ENCODE results near the gene GPR27. TPM values are rescaled to one million over a fixed set of nuclear protein-coding genes. Genes with fewer than 3 reads are reported as not detected.

GPR27 gene
- total and polyA plus RNA-seq, 2 experiments from 2014 or later, result 7.8 to 11.8 TPM

DNA sequence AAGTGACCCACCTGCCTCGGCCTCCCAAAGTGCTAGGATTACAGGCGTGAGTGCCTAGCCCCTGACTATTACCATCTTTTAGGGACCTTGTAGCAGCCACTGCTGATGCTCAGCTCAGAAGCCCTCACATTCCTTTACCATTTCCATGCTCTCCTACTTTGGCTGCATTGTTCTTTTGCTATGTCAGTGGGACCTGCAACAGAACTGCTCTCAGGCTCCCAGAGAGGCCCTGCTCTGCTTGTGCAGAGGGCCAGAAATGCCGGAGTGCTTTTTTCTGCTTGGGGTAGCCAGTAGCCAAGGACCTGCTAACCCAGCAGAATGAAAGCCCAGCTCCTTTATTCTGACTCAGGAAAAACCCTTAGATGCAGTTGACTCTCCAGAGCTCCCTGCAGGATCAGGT lies 49.6 kb downstream of the GPR27 start:
- Histone ChIP-seq H3K4me3 (no peak overlapping the region), H3K79me2 (replicated peaks; ENCODE audit: insufficient read depth) (no peaks in the 10 kb centered on the region), H3K27ac (ENCODE audit: low read depth) (no peak overlapping the region), H3K36me3 (ENCODE audit: insufficient read depth) (no peaks in the 10 kb centered on the region), H4K20me1 (replicated peaks; ENCODE audit: insufficient read depth) (no peaks in the 10 kb centered on the region), H3K27me3 (ENCODE audit: insufficient read depth) (no peaks in the 10 kb centered on the region), H3K4me1 (ENCODE audit: insufficient read depth) (peaks cover 45% of the 10 kb centered on the region), H3F3A (replicated peaks; ENCODE audit: low read depth) (no peaks in the 10 kb centered on the region), H3K9me2 (ENCODE audit: insufficient read depth) (peaks cover 4% of the 10 kb centered on the region; the same call in 1 of the 2 replicates), H3K4me2 (no peak overlapping the region), H2AFZ (0 out of 2 replicates have a peak overlapping the region, but pooled peaks have one; percentile 28)
- Mint-ChIP-seq H3K27me3 (ENCODE audit: insufficient read depth, low read depth, poor library complexity) (peaks cover 7% of the 10 kb centered on the region), H3K36me3 (ENCODE audit: low read depth) (no peaks in the 10 kb centered on the region), H3K9me3 (no peaks in the 10 kb centered on the region), H3K27ac (no peak overlapping the region), H3K4me3 (no peak overlapping the region), H3K4me1 (peaks cover 39% of the 10 kb centered on the region)
- TF ChIP-seq, protein P1, sequence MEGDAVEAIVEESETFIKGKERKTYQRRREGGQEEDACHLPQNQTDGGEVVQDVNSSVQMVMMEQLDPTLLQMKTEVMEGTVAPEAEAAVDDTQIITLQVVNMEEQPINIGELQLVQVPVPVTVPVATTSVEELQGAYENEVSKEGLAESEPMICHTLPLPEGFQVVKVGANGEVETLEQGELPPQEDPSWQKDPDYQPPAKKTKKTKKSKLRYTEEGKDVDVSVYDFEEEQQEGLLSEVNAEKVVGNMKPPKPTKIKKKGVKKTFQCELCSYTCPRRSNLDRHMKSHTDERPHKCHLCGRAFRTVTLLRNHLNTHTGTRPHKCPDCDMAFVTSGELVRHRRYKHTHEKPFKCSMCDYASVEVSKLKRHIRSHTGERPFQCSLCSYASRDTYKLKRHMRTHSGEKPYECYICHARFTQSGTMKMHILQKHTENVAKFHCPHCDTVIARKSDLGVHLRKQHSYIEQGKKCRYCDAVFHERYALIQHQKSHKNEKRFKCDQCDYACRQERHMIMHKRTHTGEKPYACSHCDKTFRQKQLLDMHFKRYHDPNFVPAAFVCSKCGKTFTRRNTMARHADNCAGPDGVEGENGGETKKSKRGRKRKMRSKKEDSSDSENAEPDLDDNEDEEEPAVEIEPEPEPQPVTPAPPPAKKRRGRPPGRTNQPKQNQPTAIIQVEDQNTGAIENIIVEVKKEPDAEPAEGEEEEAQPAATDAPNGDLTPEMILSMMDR (conservative IDR thresholded peaks at IDR 0.05; ENCODE audit: low read depth in 2 of 2), result no peak
- no peak for TF ChIP-seq EZH2 (IDR thresholded peaks at IDR 0.05; ENCODE audit: low read depth, unreplicated experiment)
- TF ChIP-seq, protein P2, sequence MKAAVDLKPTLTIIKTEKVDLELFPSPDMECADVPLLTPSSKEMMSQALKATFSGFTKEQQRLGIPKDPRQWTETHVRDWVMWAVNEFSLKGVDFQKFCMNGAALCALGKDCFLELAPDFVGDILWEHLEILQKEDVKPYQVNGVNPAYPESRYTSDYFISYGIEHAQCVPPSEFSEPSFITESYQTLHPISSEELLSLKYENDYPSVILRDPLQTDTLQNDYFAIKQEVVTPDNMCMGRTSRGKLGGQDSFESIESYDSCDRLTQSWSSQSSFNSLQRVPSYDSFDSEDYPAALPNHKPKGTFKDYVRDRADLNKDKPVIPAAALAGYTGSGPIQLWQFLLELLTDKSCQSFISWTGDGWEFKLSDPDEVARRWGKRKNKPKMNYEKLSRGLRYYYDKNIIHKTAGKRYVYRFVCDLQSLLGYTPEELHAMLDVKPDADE (IDR thresholded peaks at IDR 0.05), result no peak
- no peak for TF ChIP-seq ZNF114 (CRISPR knock-in tag; IDR thresholded peaks at IDR 0.05)
- TF ChIP-seq NANOG (IDR thresholded peaks at IDR 0.05; ENCODE audit: borderline replicate concordance), result no peak
- TF ChIP-seq, protein P3, sequence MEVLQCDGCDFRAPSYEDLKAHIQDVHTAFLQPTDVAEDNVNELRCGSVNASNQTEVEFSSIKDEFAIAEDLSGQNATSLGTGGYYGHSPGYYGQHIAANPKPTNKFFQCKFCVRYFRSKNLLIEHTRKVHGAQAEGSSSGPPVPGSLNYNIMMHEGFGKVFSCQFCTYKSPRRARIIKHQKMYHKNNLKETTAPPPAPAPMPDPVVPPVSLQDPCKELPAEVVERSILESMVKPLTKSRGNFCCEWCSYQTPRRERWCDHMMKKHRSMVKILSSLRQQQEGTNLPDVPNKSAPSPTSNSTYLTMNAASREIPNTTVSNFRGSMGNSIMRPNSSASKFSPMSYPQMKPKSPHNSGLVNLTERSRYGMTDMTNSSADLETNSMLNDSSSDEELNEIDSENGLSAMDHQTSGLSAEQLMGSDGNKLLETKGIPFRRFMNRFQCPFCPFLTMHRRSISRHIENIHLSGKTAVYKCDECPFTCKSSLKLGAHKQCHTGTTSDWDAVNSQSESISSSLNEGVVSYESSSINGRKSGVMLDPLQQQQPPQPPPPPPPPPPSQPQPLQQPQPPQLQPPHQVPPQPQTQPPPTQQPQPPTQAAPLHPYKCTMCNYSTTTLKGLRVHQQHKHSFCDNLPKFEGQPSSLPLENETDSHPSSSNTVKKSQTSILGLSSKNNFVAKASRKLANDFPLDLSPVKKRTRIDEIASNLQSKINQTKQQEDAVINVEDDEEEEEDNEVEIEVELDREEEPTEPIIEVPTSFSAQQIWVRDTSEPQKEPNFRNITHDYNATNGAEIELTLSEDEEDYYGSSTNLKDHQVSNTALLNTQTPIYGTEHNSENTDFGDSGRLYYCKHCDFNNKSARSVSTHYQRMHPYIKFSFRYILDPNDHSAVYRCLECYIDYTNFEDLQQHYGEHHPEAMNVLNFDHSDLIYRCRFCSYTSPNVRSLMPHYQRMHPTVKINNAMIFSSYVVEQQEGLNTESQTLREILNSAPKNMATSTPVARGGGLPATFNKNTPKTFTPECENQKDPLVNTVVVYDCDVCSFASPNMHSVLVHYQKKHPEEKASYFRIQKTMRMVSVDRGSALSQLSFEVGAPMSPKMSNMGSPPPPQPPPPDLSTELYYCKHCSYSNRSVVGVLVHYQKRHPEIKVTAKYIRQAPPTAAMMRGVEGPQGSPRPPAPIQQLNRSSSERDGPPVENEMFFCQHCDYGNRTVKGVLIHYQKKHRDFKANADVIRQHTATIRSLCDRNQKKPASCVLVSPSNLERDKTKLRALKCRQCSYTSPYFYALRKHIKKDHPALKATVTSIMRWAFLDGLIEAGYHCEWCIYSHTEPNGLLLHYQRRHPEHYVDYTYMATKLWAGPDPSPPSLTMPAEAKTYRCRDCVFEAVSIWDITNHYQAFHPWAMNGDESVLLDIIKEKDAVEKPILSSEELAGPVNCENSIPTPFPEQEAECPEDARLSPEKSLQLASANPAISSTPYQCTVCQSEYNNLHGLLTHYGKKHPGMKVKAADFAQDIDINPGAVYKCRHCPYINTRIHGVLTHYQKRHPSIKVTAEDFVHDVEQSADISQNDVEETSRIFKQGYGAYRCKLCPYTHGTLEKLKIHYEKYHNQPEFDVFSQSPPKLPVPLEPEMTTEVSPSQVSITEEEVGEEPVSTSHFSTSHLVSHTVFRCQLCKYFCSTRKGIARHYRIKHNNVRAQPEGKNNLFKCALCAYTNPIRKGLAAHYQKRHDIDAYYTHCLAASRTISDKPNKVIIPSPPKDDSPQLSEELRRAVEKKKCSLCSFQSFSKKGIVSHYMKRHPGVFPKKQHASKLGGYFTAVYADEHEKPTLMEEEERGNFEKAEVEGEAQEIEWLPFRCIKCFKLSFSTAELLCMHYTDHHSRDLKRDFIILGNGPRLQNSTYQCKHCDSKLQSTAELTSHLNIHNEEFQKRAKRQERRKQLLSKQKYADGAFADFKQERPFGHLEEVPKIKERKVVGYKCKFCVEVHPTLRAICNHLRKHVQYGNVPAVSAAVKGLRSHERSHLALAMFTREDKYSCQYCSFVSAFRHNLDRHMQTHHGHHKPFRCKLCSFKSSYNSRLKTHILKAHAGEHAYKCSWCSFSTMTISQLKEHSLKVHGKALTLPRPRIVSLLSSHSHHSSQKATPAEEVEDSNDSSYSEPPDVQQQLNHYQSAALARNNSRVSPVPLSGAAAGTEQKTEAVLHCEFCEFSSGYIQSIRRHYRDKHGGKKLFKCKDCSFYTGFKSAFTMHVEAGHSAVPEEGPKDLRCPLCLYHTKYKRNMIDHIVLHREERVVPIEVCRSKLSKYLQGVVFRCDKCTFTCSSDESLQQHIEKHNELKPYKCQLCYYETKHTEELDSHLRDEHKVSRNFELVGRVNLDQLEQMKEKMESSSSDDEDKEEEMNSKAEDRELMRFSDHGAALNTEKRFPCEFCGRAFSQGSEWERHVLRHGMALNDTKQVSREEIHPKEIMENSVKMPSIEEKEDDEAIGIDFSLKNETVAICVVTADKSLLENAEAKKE (CRISPR knock-in tag; IDR thresholded peaks at IDR 0.05), result no peak
- DNase-seq (ENCODE audit: low spot score), result peak; percentile 33
- peak; percentile 78 for ATAC-seq
